ENCODE results near the gene DDR2.

The DDR2 gene

GRCh38 chr1:162708286-162708685 lies 76.0 kb downstream of the DDR2 start:
- TF ChIP-seq MYC (IDR thresholded peaks at IDR 0.05; ENCODE audit: low read depth, low read length) (no peak), MAX (IDR thresholded peaks at IDR 0.05; ENCODE audit: low read depth, low read length) (no peak), POLR2A (IDR thresholded peaks at IDR 0.05; ENCODE audit: extremely low read depth, insufficient read length) (no peak), CTCF (IDR thresholded peaks at IDR 0.05; ENCODE audit: low read depth, low read length) (no peak)
- DNase-seq (ENCODE audit: low read depth), result no peak

GRCh38 chr1:162709132-162709860 lies 77.0 kb downstream of the DDR2 start:
- no peak for TF ChIP-seq MAX (IDR thresholded peaks at IDR 0.05; ENCODE audit: low read depth, low read length)
- no peak for TF ChIP-seq MYC (IDR thresholded peaks at IDR 0.05; ENCODE audit: low read depth, low read length)
- no peak for TF ChIP-seq CTCF (IDR thresholded peaks at IDR 0.05; ENCODE audit: low read depth, low read length)
- TF ChIP-seq POLR2A (IDR thresholded peaks at IDR 0.05; ENCODE audit: extremely low read depth, insufficient read length), result no peak
- no peak for DNase-seq (ENCODE audit: low read depth)
- H3K4me3 ChIP-seq (ENCODE audit: low read depth, low read length), result no peak overlapping the region

More at GRCh38 chr1:162708286-162708685, 76.0 kb downstream of the DDR2 start:
- no peak overlapping the region for H3K4me3 ChIP-seq (ENCODE audit: low read depth, low read length)

- H3K4me3 ChIP-seq (ENCODE audit: low read depth, low read length), result no peak overlapping the region
- TF ChIP-seq MAX (IDR thresholded peaks at IDR 0.05; ENCODE audit: low read depth, low read length), result no peak
- TF ChIP-seq MYC (IDR thresholded peaks at IDR 0.05; ENCODE audit: low read depth, low read length), result no peak
- no peak for TF ChIP-seq CTCF (IDR thresholded peaks at IDR 0.05; ENCODE audit: low read depth, low read length)
- TF ChIP-seq POLR2A (IDR thresholded peaks at IDR 0.05; ENCODE audit: extremely low read depth, insufficient read length), result no peak
- no peak for DNase-seq (ENCODE audit: low read depth)
These were observed 77.6 kb downstream of the DDR2 start for GRCh38 chr1:162709870-162710269.

GRCh38 chr1:162710345-162710744 lies 78.1 kb downstream of the DDR2 start:
- DNase-seq (ENCODE audit: low read depth), result no peak
- no peak for TF ChIP-seq POLR2A (IDR thresholded peaks at IDR 0.05; ENCODE audit: extremely low read depth, insufficient read length)
- no peak for TF ChIP-seq MAX (IDR thresholded peaks at IDR 0.05; ENCODE audit: low read depth, low read length)
- TF ChIP-seq MYC (IDR thresholded peaks at IDR 0.05; ENCODE audit: low read depth, low read length), result no peak
- TF ChIP-seq CTCF (IDR thresholded peaks at IDR 0.05; ENCODE audit: low read depth, low read length), result no peak
- no peak overlapping the region for H3K4me3 ChIP-seq (ENCODE audit: low read depth, low read length)

GRCh38 chr1:162710780-162711465 lies 78.7 kb downstream of the DDR2 start:
- TF ChIP-seq POLR2A (IDR thresholded peaks at IDR 0.05; ENCODE audit: extremely low read depth, insufficient read length) (no peak), MYC (IDR thresholded peaks at IDR 0.05; ENCODE audit: low read depth, low read length) (no peak), CTCF (IDR thresholded peaks at IDR 0.05; ENCODE audit: low read depth, low read length) (no peak), MAX (IDR thresholded peaks at IDR 0.05; ENCODE audit: low read depth, low read length) (no peak)
- no peak overlapping the region for H3K4me3 ChIP-seq (ENCODE audit: low read depth, low read length)
- no peak for DNase-seq (ENCODE audit: low read depth)
